Temporal lobe (tissue), 2 donors: Measurements from ENCODE around the gene KLB. TPM values are rescaled to one million over a fixed set of nuclear protein-coding genes. Genes with fewer than 3 reads are reported as not detected.

Experiments used
- small RNA-seq: library from RNA; depleted of rRNA; stranded (forward); fragments of <200 nt; gene quantifications from one replicate; pipeline ENCODE3, GENCODE V24; 2014; ENCODE audit warnings: low replicate concordance
- total RNA-seq: library from RNA; depleted of rRNA; stranded (reverse); fragments of >200 nt; gene quantifications from one replicate; pipeline ENCODE4 v1.2.3, GENCODE V29; 2014

Gene KLB
- total RNA-seq, 1 donor from 2014 or later, result 0.25 TPM

Small RNAs within 50 kb of the gene (small RNA-seq; reads per million reads assigned to genes)
- gene MIR5591, result not detected
- not detected for gene RF00019
- not detected for gene RNU6-887P

Other genes with a start within 250 kb of the KLB start
- 46.7 TPM for gene WDR19, start 224.4 kb upstream of the KLB start, total RNA-seq
- 35.7 TPM for gene RFC1, start 40.6 kb upstream of the KLB start, total RNA-seq
- 1,886 TPM for gene RPL9, start 52.0 kb downstream of the KLB start, total RNA-seq
- gene LIAS, start 52.1 kb downstream of the KLB start, total RNA-seq, result 8.4 TPM
- gene UGDH, start 120.5 kb downstream of the KLB start, total RNA-seq, result 24.6 TPM
- gene SMIM14, start 231.9 kb downstream of the KLB start, total RNA-seq, result 40.3 TPM